ENCODE data around the gene FHOD3. TPM values are rescaled to one million over a fixed set of nuclear protein-coding genes. Genes with fewer than 3 reads are reported as not detected.

The FHOD3 gene
- total RNA-seq, 4 donors from 2014 or later = 15.6 to 25.9 (median 21.6) TPM

- no peaks in the 10 kb centered on the region for H3K27me3 ChIP-seq
- DNase-seq (ENCODE audit: low spot score in 2 of 2) = no peak
- no peak overlapping the region for H3K27ac ChIP-seq
- H3K36me3 ChIP-seq = peaks cover 0 to 58% (median 0%) of the 10 kb centered on the region in 3 donors
- H3K4me1 ChIP-seq = no peaks in the 10 kb centered on the region
- no peaks in the 10 kb centered on the region for H3K9me3 ChIP-seq
- no peak overlapping the region for H3K4me3 ChIP-seq
- WGBS, 2 donors = 73 to 86% methylated on average over 5 to 6 of the region's 6 CpGs
- TF ChIP-seq EP300 (IDR thresholded peaks at IDR 0.05) (no peak), POLR2A (IDR thresholded peaks at IDR 0.05) (no peak)
- TF ChIP-seq, protein P1, sequence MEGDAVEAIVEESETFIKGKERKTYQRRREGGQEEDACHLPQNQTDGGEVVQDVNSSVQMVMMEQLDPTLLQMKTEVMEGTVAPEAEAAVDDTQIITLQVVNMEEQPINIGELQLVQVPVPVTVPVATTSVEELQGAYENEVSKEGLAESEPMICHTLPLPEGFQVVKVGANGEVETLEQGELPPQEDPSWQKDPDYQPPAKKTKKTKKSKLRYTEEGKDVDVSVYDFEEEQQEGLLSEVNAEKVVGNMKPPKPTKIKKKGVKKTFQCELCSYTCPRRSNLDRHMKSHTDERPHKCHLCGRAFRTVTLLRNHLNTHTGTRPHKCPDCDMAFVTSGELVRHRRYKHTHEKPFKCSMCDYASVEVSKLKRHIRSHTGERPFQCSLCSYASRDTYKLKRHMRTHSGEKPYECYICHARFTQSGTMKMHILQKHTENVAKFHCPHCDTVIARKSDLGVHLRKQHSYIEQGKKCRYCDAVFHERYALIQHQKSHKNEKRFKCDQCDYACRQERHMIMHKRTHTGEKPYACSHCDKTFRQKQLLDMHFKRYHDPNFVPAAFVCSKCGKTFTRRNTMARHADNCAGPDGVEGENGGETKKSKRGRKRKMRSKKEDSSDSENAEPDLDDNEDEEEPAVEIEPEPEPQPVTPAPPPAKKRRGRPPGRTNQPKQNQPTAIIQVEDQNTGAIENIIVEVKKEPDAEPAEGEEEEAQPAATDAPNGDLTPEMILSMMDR (IDR thresholded peaks at IDR 0.05) = no peak
These were observed 446.9 kb downstream of the FHOD3 start for GRCh38 chr18:36744261-36744876.

GRCh38 chr18:36745219-36745975, 447.9 kb downstream of the FHOD3 start:
- TF ChIP-seq, protein P1 (IDR thresholded peaks at IDR 0.05) = no peak
- TF ChIP-seq POLR2A (IDR thresholded peaks at IDR 0.05) (no peak), EP300 (IDR thresholded peaks at IDR 0.05) (no peak)
- no peak for DNase-seq (ENCODE audit: low spot score in 2 of 2)
- H3K9me3 ChIP-seq = peaks cover 0 to 4% (median 0%) of the 10 kb centered on the region in 4 donors
- 91 to 94% methylated on average over 25 of the region's 25 CpGs for WGBS, 2 donors
- no peak overlapping the region for H3K27ac ChIP-seq
- no peak overlapping the region for H3K4me3 ChIP-seq
- H3K4me1 ChIP-seq = no peaks in the 10 kb centered on the region
- no peaks in the 10 kb centered on the region for H3K27me3 ChIP-seq
- peaks cover 0 to 59% (median 0%) of the 10 kb centered on the region in 3 donors for H3K36me3 ChIP-seq

DNA sequence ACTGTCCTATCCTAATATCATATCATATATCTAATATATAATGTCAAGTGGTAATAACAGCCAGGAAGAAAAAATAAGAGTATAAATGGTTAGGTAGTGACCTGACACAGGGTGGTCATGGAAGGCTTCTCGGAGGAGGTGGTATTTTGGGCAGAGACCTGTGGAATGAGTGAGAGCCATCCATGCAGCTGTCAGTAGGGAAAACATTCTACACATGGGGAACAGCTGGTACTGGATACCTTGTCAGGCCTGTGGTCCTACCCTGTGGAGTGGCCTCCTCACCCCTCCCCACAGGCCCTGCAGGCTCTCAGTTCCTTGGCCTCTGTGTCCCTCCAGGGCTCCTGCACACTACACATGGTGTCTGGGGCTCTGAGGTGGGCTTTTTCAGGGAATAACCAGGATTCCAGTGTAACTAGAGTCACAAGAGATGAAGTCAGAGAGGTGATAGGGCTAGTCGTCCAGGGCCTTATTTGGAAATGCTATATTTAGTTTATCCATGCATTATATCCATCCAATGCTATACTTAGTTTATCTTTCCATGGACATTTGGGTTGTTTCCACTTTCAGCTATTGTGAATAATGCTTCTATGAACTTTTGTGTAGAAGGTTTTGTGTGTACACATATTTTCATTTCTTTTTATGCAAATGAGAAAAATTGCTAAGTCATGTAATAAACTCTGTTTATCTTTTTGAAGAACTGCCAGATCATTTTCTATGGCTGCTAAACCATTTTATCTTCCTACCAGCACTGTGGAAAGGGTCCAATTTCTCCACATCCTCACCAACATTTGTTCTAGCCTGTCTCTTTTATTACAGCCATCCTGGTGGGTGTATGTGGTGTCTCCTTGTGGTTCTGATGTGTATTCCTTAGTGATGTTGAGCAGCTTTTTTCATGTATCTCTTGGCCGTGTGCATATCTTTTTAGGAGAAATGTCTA, 455.7 kb downstream of the FHOD3 start:
- no peak overlapping the region for H3K4me3 ChIP-seq
- peaks cover 0 to 10% (median 0%) of the 10 kb centered on the region in 3 donors for H3K36me3 ChIP-seq
- H3K27me3 ChIP-seq = no peaks in the 10 kb centered on the region
- peaks cover 0 to 4% (median 0%) of the 10 kb centered on the region in 4 donors for H3K9me3 ChIP-seq
- no peak overlapping the region for H3K27ac ChIP-seq
- TF ChIP-seq EP300 (IDR thresholded peaks at IDR 0.05) (no peak), POLR2A (IDR thresholded peaks at IDR 0.05) (no peak)
- TF ChIP-seq, protein P1 (IDR thresholded peaks at IDR 0.05) = no peak
- H3K4me1 ChIP-seq = peaks cover 0 to 13% (median 0%) of the 10 kb centered on the region in 4 donors
- no peak for DNase-seq (ENCODE audit: low spot score in 2 of 2)
- 43 to 48% methylated on average over 3 of the region's 3 CpGs for WGBS, 2 donors

GRCh38 chr18:36756242-36756641, 458.7 kb downstream of the FHOD3 start:
- H3K4me3 ChIP-seq = no peak overlapping the region
- TF ChIP-seq EP300 (IDR thresholded peaks at IDR 0.05) = no peak
- TF ChIP-seq POLR2A (IDR thresholded peaks at IDR 0.05) = no peak
- TF ChIP-seq, protein P1 (IDR thresholded peaks at IDR 0.05) = no peak
- H3K4me1 ChIP-seq = peaks cover 0 to 13% (median 0%) of the 10 kb centered on the region in 4 donors
- no peak overlapping the region for H3K27ac ChIP-seq
- DNase-seq (ENCODE audit: low spot score in 2 of 2) = no peak
- peaks cover 0 to 8% (median 0%) of the 10 kb centered on the region in 3 donors for H3K36me3 ChIP-seq
- no peaks in the 10 kb centered on the region for H3K9me3 ChIP-seq
- H3K27me3 ChIP-seq = no peaks in the 10 kb centered on the region
- WGBS, 2 donors = 58 to 61% methylated on average over 4 of the region's 4 CpGs
